NCI-H1930 (cell line): ENCODE measurements around the gene MOCS3.

Experiments
- DNase-seq, 2 experiments: peaks; one replicate each; lab custom pipeline; 2025; lab: John Stamatoyannopoulos, UW

Gene MOCS3

GRCh38 chr20:50958615-50959542, at the start of gene MOCS3:
Gene MOCS3, plus strand, starts transcription at chr20:50958818. Its CDS starts 25 bp downstream, at chr20:50958843.
- DNase-seq, result peak; percentile 78 to 94

- DNase-seq, result no peak
These were observed 49.2 kb upstream of the MOCS3 start for GRCh38 chr20:50909413-50909812.

- no peak for DNase-seq
These were observed 47.6 kb upstream of the MOCS3 start for GRCh38 chr20:50911030-50911429.

GRCh38 chr20:50911716-50912115, 46.9 kb upstream of the MOCS3 start:
- DNase-seq, result no peak

GRCh38 chr20:50913690-50914375, 44.8 kb upstream of the MOCS3 start:
- DNase-seq, result no peak

GRCh38 chr20:50915424-50915823, 43.2 kb upstream of the MOCS3 start:
- no peak for DNase-seq

- DNase-seq, result no peak
These were observed 42.4 kb upstream of the MOCS3 start for GRCh38 chr20:50916257-50916656.

- no peak for DNase-seq
These were observed 41.7 kb upstream of the MOCS3 start for GRCh38 chr20:50916934-50917333.

- DNase-seq, result no peak
These were observed 40.2 kb upstream of the MOCS3 start for GRCh38 chr20:50918403-50918802.

GRCh38 chr20:50919567-50919966, 39.1 kb upstream of the MOCS3 start:
- no peak for DNase-seq

GRCh38 chr20:50920997-50921396, 37.6 kb upstream of the MOCS3 start:
- DNase-seq, result no peak

GRCh38 chr20:50921803-50922501, 36.7 kb upstream of the MOCS3 start:
- DNase-seq, result no peak

GRCh38 chr20:50924261-50924920, 34.2 kb upstream of the MOCS3 start:
- no peak for DNase-seq

- no peak for DNase-seq
These were observed 32.1 kb upstream of the MOCS3 start for GRCh38 chr20:50926530-50926929.

GRCh38 chr20:50928469-50928868, 30.1 kb upstream of the MOCS3 start:
- no peak for DNase-seq

GRCh38 chr20:50929299-50930138, 29.1 kb upstream of the MOCS3 start:
- DNase-seq, result peak; percentile 92 to 93

- no peak for DNase-seq
These were observed 28.3 kb upstream of the MOCS3 start for GRCh38 chr20:50930139-50930975.

GRCh38 chr20:50930976-50931305, 27.7 kb upstream of the MOCS3 start:
- peak in 1 of 2 experiments; percentile 81 for DNase-seq

GRCh38 chr20:50931306-50932015, 27.2 kb upstream of the MOCS3 start, which contains the start of gene ADNP:
Gene ADNP, minus strand, starts transcription at chr20:50931437. Its CDS starts 27,441 bp downstream, at chr20:50903996.
- peak; percentile 96 to 98 for DNase-seq
